Effector memory CD4-positive, alpha-beta T cell (primary cell): ENCODE measurements around the gene NLGN1.

Experiments
- DNase-seq, 3 donors: peaks; one replicate each; pipeline ENCODE4 v3.0.0-alpha.2; 2020
- H3K27ac ChIP-seq: 2 replicates; pipeline ENCODE4 v1.7.0; 2013; ENCODE audit warnings: mild to moderate bottlenecking, low read length, moderate library complexity; ENCODE audit not compliant: insufficient read depth, poor library complexity, severe bottlenecking
- H3K27me3 ChIP-seq: replicated peaks from 2 replicates; pipeline ENCODE4 v1.7.0; 2013; ENCODE audit warnings: mild to moderate bottlenecking, low read length; ENCODE audit not compliant: insufficient read depth, control insufficient read depth, poor library complexity, severe bottlenecking
- H3K36me3 ChIP-seq: 2 replicates; pipeline ENCODE4 v1.7.0; 2013; ENCODE audit warnings: mild to moderate bottlenecking, low read length, moderate library complexity; ENCODE audit not compliant: control insufficient read depth, insufficient read depth
- H3K4me1 ChIP-seq: 2 replicates; pipeline ENCODE4 v1.7.0; 2013; ENCODE audit warnings: low read length, mild to moderate bottlenecking; ENCODE audit not compliant: control insufficient read depth, insufficient read depth, poor library complexity, severe bottlenecking
- H3K4me3 ChIP-seq: 2 replicates; pipeline ENCODE4 v1.7.0; 2013; ENCODE audit warnings: low read length, low read depth, mild to moderate bottlenecking; ENCODE audit not compliant: insufficient read depth, poor library complexity, severe bottlenecking
- H3K9me3 ChIP-seq: 2 replicates; pipeline ENCODE4 v1.7.0; 2013; ENCODE audit warnings: mild to moderate bottlenecking, low read length, moderate library complexity; ENCODE audit not compliant: control insufficient read depth

NLGN1 gene

GRCh38 chr3:173617490-173617889 lies 219.9 kb downstream of the NLGN1 start:
- DNase-seq, result no peak
- no peaks in the 10 kb centered on the region for H3K4me1 ChIP-seq
- no peak overlapping the region for H3K4me3 ChIP-seq
- H3K27ac ChIP-seq, result no peak overlapping the region
- H3K36me3 ChIP-seq, result no peaks in the 10 kb centered on the region
- H3K9me3 ChIP-seq, result no peaks in the 10 kb centered on the region
- no peaks in the 10 kb centered on the region for H3K27me3 ChIP-seq

GRCh38 chr3:173618148-173618547 lies 220.6 kb downstream of the NLGN1 start:
- DNase-seq, result no peak
- Histone ChIP-seq H3K27ac (no peak overlapping the region), H3K4me3 (no peak overlapping the region)

GRCh38 chr3:173618703-173619102 lies 221.2 kb downstream of the NLGN1 start:
- no peak overlapping the region for H3K27ac ChIP-seq
- no peaks in the 10 kb centered on the region for H3K27me3 ChIP-seq
- no peaks in the 10 kb centered on the region for H3K36me3 ChIP-seq
- H3K9me3 ChIP-seq, result no peaks in the 10 kb centered on the region
- no peak for DNase-seq
- no peaks in the 10 kb centered on the region for H3K4me1 ChIP-seq
- no peak overlapping the region for H3K4me3 ChIP-seq

More at GRCh38 chr3:173618148-173618547, 220.6 kb downstream of the NLGN1 start:
- no peaks in the 10 kb centered on the region for H3K36me3 ChIP-seq
- H3K4me1 ChIP-seq, result no peaks in the 10 kb centered on the region
- H3K27me3 ChIP-seq, result no peaks in the 10 kb centered on the region
- H3K9me3 ChIP-seq, result no peaks in the 10 kb centered on the region

GRCh38 chr3:173622166-173622565 lies 224.6 kb downstream of the NLGN1 start:
- DNase-seq, result no peak

GRCh38 chr3:173624086-173624485 lies 226.5 kb downstream of the NLGN1 start:
- no peak for DNase-seq
- no peaks in the 10 kb centered on the region for H3K4me1 ChIP-seq
- H3K9me3 ChIP-seq, result no peaks in the 10 kb centered on the region
- no peak overlapping the region for H3K4me3 ChIP-seq
- no peak overlapping the region for H3K27ac ChIP-seq
- no peaks in the 10 kb centered on the region for H3K27me3 ChIP-seq
- no peaks in the 10 kb centered on the region for H3K36me3 ChIP-seq

More at GRCh38 chr3:173622166-173622565, 224.6 kb downstream of the NLGN1 start:
- Histone ChIP-seq H3K4me3 (no peak overlapping the region), H3K9me3 (no peaks in the 10 kb centered on the region), H3K36me3 (no peaks in the 10 kb centered on the region), H3K27ac (no peak overlapping the region), H3K27me3 (no peaks in the 10 kb centered on the region), H3K4me1 (no peaks in the 10 kb centered on the region)

GRCh38 chr3:173630849-173631248 lies 233.3 kb downstream of the NLGN1 start:
- Histone ChIP-seq H3K9me3 (peaks cover 3% of the 10 kb centered on the region), H3K27ac (no peak overlapping the region), H3K4me1 (no peaks in the 10 kb centered on the region), H3K36me3 (no peaks in the 10 kb centered on the region), H3K4me3 (no peak overlapping the region), H3K27me3 (no peaks in the 10 kb centered on the region)
- no peak for DNase-seq

GRCh38 chr3:173632945-173633344 lies 235.4 kb downstream of the NLGN1 start:
- no peak overlapping the region for H3K4me3 ChIP-seq
- H3K36me3 ChIP-seq, result no peaks in the 10 kb centered on the region
- no peak for DNase-seq
- no peak overlapping the region for H3K27ac ChIP-seq
- no peaks in the 10 kb centered on the region for H3K27me3 ChIP-seq
- peaks cover 3% of the 10 kb centered on the region for H3K9me3 ChIP-seq
- no peaks in the 10 kb centered on the region for H3K4me1 ChIP-seq

- H3K36me3 ChIP-seq, result no peaks in the 10 kb centered on the region
- DNase-seq, result no peak
Observed at GRCh38 chr3:173635826-173636225, 238.3 kb downstream of the NLGN1 start.

GRCh38 chr3:173639098-173639497 lies 241.6 kb downstream of the NLGN1 start:
- Histone ChIP-seq H3K4me3 (no peak overlapping the region), H3K27me3 (no peaks in the 10 kb centered on the region), H3K4me1 (no peaks in the 10 kb centered on the region), H3K9me3 (no peaks in the 10 kb centered on the region), H3K36me3 (no peaks in the 10 kb centered on the region), H3K27ac (no peak overlapping the region)
- no peak for DNase-seq

More at GRCh38 chr3:173635826-173636225, 238.3 kb downstream of the NLGN1 start:
- no peak overlapping the region for H3K4me3 ChIP-seq
- no peak overlapping the region for H3K27ac ChIP-seq
- H3K4me1 ChIP-seq, result no peaks in the 10 kb centered on the region
- H3K9me3 ChIP-seq, result peaks cover 3% of the 10 kb centered on the region
- no peaks in the 10 kb centered on the region for H3K27me3 ChIP-seq

- H3K27ac ChIP-seq, result no peak overlapping the region
- no peaks in the 10 kb centered on the region for H3K4me1 ChIP-seq
- no peak for DNase-seq
- no peak overlapping the region for H3K4me3 ChIP-seq
- no peaks in the 10 kb centered on the region for H3K9me3 ChIP-seq
- H3K27me3 ChIP-seq, result no peaks in the 10 kb centered on the region
- no peaks in the 10 kb centered on the region for H3K36me3 ChIP-seq
Observed at GRCh38 chr3:173641696-173642095, 244.2 kb downstream of the NLGN1 start.
